Common myeloid progenitor, CD34-positive (primary cell): Measurements from ENCODE around the gene HSPBP1.

Experiments
- CTCF ChIA-PET: fragments of 350-600 bp; sonication (Branson Sonifier 250); formaldehyde crosslinking; loops from one replicate; lab custom pipeline; 2021; ENCODE audit warnings: antibody characterized with exemption; lab: Charles Lee
- POLR2A ChIA-PET: fragments of 350-600 bp; sonication (Branson Sonifier 250); formaldehyde crosslinking; loops from one replicate; lab custom pipeline; 2021; ENCODE audit warnings: antibody characterized with exemption; lab: Charles Lee
- DNase-seq, 3 donors: peaks; one replicate each; pipeline versions ENCODE4 v3.0.0 to v3.0.0-alpha.2; 2013
- H3K27ac ChIP-seq, 2 experiments: 1 replicate in 1 of 2; 2 replicates in 1 of 2; pipeline ENCODE4 v1.7.0; 2013; ENCODE audit warnings: inconsistent platforms in 2 of 2, low read length in 2 of 2, mild to moderate bottlenecking in 2 of 2, low read depth in 1 of 2, moderate library complexity in 1 of 2; ENCODE audit not compliant: severe bottlenecking in 2 of 2, insufficient read depth in 1 of 2, poor library complexity in 1 of 2
- H3K27me3 ChIP-seq, 5 experiments: replicated peaks in 2 of 5; 1 replicate in 3 of 5; 2 replicates in 2 of 5; pipeline versions ENCODE4 v1.6.1 to v1.7.0; 2013; ENCODE audit warnings: low read length in 4 of 5, mild to moderate bottlenecking in 2 of 5, moderate library complexity in 2 of 5, inconsistent platforms in 1 of 5; ENCODE audit not compliant: insufficient read depth in 5 of 5, control insufficient read depth in 4 of 5
- H3K36me3 ChIP-seq, 4 experiments: 1 replicate in 2 of 4; 2 replicates in 2 of 4; pipeline versions ENCODE4 v1.6.1 to v1.7.0; 2013; ENCODE audit warnings: low read length in 3 of 4, control low read depth in 1 of 4, mild to moderate bottlenecking in 1 of 4; ENCODE audit not compliant: control insufficient read depth in 4 of 4, insufficient read depth in 4 of 4
- H3K4me1 ChIP-seq, 4 experiments: 1 replicate in 3 of 4; 2 replicates in 1 of 4; pipeline versions ENCODE4 v1.6.1 to v1.7.1; 2013; ENCODE audit warnings: low read length in 3 of 4, mild to moderate bottlenecking in 3 of 4, control low read depth in 1 of 4, inconsistent platforms in 1 of 4, moderate library complexity in 1 of 4; ENCODE audit not compliant: control insufficient read depth in 4 of 4, insufficient read depth in 4 of 4; ENCODE audit errors: control extremely low read depth in 1 of 4
- H3K4me3 ChIP-seq, 7 experiments: 1 replicate in 4 of 7; 2 replicates in 3 of 7; pipeline versions ENCODE4 v1.5.1 to v1.7.0; 2013; ENCODE audit warnings: mild to moderate bottlenecking in 7 of 7, low read length in 6 of 7, moderate library complexity in 6 of 7, inconsistent platforms in 2 of 7, low read depth in 2 of 7, control low read depth in 1 of 7; ENCODE audit not compliant: insufficient read depth in 4 of 7, control insufficient read depth in 1 of 7; ENCODE audit errors: extremely low read depth in 1 of 7
- H3K9me3 ChIP-seq, 5 experiments: 1 replicate in 4 of 5; 2 replicates in 1 of 5; pipeline versions ENCODE4 v1.6.1 to v1.7.1; 2013; ENCODE audit warnings: low read length in 4 of 5, mild to moderate bottlenecking in 2 of 5, inconsistent platforms in 1 of 5, low read depth in 1 of 5, moderate library complexity in 1 of 5; ENCODE audit not compliant: control insufficient read depth in 4 of 5, insufficient read depth in 2 of 5; ENCODE audit errors: control extremely low read depth in 1 of 5
- WGBS: methylation state at CpG from one replicate; pipeline ENCODE4 v1.1.5; 2013; ENCODE audit not compliant: insufficient coverage; 5-methylcytosine and 5-hydroxymethylcytosine counted together

Gene HSPBP1

GRCh38 chr19:55231391-55232285 lies 48.3 kb downstream of the HSPBP1 start:
- Histone ChIP-seq H3K4me3 (no peak overlapping the region), H3K9me3 (no peaks in the 10 kb centered on the region), H3K36me3 (peaks cover 13 to 89% (median 77%) of the 10 kb centered on the region in 4 experiments), H3K27ac (no peak overlapping the region), H3K27me3 (no peaks in the 10 kb centered on the region), H3K4me1 (no peaks in the 10 kb centered on the region)
- 97% methylated on average over 28 of the region's 30 CpGs for WGBS
- no peak for DNase-seq
- ChIA-PET CTCF (interaction anchor here (1.1 kb wide), 1 partner anchor 10 kb away, joined by 4 read pairs; no protein-coding TSS in a partner anchor), POLR2A (interaction anchor here (1.0 kb wide), 1 partner anchor 22 kb away, joined by 3 read pairs; no protein-coding TSS in a partner anchor)

- no peaks in the 10 kb centered on the region for H3K4me1 ChIP-seq
- ChIA-PET POLR2A (no interaction called here), CTCF (no interaction called here)
- peaks cover 13 to 89% (median 76%) of the 10 kb centered on the region in 4 experiments for H3K36me3 ChIP-seq
- WGBS, result 96% methylated on average over 10 of the region's 13 CpGs
- no peaks in the 10 kb centered on the region for H3K9me3 ChIP-seq
- H3K4me3 ChIP-seq, result no peak overlapping the region
- no peaks in the 10 kb centered on the region for H3K27me3 ChIP-seq
- H3K27ac ChIP-seq, result no peak overlapping the region
- no peak for DNase-seq
Measured at GRCh38 chr19:55230780-55231179, 49.1 kb downstream of the HSPBP1 start.

- Histone ChIP-seq H3K4me3 (no peak overlapping the region), H3K27me3 (no peaks in the 10 kb centered on the region)
Measured at GRCh38 chr19:55230329-55230728, 49.6 kb downstream of the HSPBP1 start.

GRCh38 chr19:55229789-55230182 lies 50.1 kb downstream of the HSPBP1 start:
- Histone ChIP-seq H3K4me3 (no peak overlapping the region), H3K27ac (peak overlapping the region in 1 of 2 experiments; percentile 5), H3K9me3 (no peaks in the 10 kb centered on the region), H3K27me3 (no peaks in the 10 kb centered on the region), H3K4me1 (no peaks in the 10 kb centered on the region), H3K36me3 (peaks cover 11 to 89% (median 72%) of the 10 kb centered on the region in 4 experiments)
- ChIA-PET CTCF (no interaction called here), POLR2A (no interaction called here)
- WGBS, result 98% methylated on average over 13 of the region's 17 CpGs
- DNase-seq, result no peak

More at GRCh38 chr19:55230329-55230728, 49.6 kb downstream of the HSPBP1 start:
- no peaks in the 10 kb centered on the region for H3K4me1 ChIP-seq
- DNase-seq, result no peak
- 93% methylated on average over 3 of the region's 13 CpGs for WGBS
- no peaks in the 10 kb centered on the region for H3K9me3 ChIP-seq
- ChIA-PET POLR2A (no interaction called here), CTCF (no interaction called here)
- H3K36me3 ChIP-seq, result peaks cover 13 to 92% (median 77%) of the 10 kb centered on the region in 4 experiments
- no peak overlapping the region for H3K27ac ChIP-seq

GRCh38 chr19:55229145-55229788 lies 50.6 kb downstream of the HSPBP1 start:
- no peak overlapping the region for H3K4me3 ChIP-seq
- H3K27ac ChIP-seq, result peak overlapping the region in 1 of 2 experiments; percentile 5
- POLR2A ChIA-PET, result no interaction called here
- CTCF ChIA-PET, result no interaction called here
- no peaks in the 10 kb centered on the region for H3K4me1 ChIP-seq
- no peaks in the 10 kb centered on the region for H3K9me3 ChIP-seq
- WGBS, result 97% methylated on average over 16 of the region's 18 CpGs
- DNase-seq, result no peak
- H3K27me3 ChIP-seq, result no peaks in the 10 kb centered on the region
- peaks cover 11 to 87% (median 70%) of the 10 kb centered on the region in 4 experiments for H3K36me3 ChIP-seq

GRCh38 chr19:55228403-55229031 lies 51.4 kb downstream of the HSPBP1 start, which contains the start of gene TMEM86B:
TMEM86B (minus strand) TSS chr19:55228763; CDS start chr19:55228741, 22 bp downstream.
- POLR2A ChIA-PET, result no interaction called here
- no peak within 1 kb of the TSS for H3K4me3 ChIP-seq
- H3K27ac ChIP-seq, result peak within 1 kb of the TSS in 1 of 2 experiments; percentile 5
- no peaks in the 10 kb centered on the region for H3K9me3 ChIP-seq
- peak in 2 of 3 donors; percentile 52 to 75 for DNase-seq
- 93% methylated on average over 10 of the region's 12 CpGs for whole genome bisulfite sequencing
- CTCF ChIA-PET, result interaction anchor here (0.5 kb wide), 1 partner anchor 11 kb away, joined by 3 read pairs; no protein-coding TSS in a partner anchor
- no peaks in the 10 kb centered on the region for H3K4me1 ChIP-seq
- no peaks in the 10 kb centered on the region for H3K27me3 ChIP-seq
- peaks cover 9 to 91% (median 69%) of the 10 kb centered on the region in 4 experiments for H3K36me3 ChIP-seq
